Hepatic stellate cell (primary cell): ENCODE data around the gene FRAS1.
"Not testable (repeated sequence)": the region's sequence is repeated elsewhere in the genome, so short reads cannot be mapped to it uniquely, and the experiment has no call there.

ENCODE experiments used
- DNase-seq: peaks from one replicate; pipeline ENCODE4 v3.0.0; 2011; ENCODE audit warnings: low spot score

Gene FRAS1

DNA sequence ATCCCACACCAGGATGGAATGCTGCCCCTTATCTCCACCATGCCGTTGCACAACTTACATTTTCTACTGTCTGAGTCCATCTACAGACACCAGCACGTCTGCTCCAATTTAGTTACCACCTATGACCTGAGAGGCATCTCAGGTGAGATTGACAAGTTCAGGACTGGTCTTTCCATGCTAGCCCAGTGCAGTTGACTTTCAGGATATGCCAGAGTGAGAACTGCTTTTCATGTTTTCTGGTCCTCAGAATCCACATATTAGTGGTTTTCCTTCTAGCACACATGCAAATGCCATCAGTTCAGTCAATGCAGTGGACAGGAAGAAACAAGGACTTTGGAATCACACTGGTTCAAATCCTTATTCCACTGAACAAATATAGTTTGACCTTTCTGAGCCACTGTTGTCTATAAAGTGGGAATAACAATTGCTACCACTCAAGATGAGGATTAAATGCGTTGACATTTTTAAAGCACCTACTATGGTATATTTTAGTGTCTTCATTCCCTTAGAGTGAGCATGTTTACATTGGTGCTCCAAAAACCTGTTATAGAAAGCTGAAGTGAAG is 456.4 kb downstream of the FRAS1 start:
- DNase-seq: no peak

DNA sequence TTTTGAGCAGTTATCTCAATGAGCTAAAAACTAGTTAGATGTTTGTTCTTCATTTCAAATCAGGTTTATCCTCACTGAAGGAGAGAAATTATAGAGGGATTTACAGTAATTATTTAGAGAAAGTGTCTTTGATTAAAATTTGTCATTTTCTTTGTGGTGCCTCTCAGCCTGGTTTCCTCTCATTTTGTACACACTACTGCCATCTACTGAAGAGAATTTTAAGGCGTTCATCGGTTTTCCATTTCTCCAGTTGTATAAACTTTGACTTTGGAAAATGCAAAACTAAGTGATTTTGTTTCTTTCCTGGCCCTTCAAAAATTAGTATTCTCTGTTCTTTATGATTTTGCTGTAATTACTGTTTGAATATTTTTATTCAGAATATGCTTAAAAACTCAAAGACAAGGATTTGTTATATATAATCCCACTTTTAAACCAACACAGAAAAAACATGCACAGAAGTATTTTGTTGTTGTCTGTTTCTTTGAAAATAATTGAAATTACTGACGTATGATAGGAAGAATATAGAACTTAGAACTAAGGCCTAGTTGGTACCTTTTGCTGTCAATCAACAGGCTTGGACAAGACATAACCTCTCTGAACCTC is 460.0 kb downstream of the FRAS1 start:
- DNase-seq: peak; percentile 7

DNA sequence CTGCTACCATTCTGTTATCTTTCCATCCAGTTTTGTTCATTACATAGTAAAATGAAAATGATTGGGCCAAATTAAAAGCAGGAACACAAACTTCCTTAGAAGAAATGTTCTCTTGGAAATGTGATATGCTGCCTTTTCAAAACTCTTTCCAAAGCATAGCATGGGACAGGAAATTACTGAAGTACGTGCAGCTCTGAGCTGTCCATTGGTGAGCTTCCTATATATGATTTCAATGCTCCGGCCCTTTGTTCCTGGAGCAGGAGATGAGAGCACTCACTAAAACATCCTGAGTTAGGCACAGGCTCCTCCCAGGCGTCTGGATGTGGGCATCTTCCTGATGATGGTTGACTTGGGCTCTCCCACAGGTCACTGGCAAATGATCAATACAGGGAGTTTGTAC is 461.4 kb downstream of the FRAS1 start:
- DNase-seq: no peak

DNA sequence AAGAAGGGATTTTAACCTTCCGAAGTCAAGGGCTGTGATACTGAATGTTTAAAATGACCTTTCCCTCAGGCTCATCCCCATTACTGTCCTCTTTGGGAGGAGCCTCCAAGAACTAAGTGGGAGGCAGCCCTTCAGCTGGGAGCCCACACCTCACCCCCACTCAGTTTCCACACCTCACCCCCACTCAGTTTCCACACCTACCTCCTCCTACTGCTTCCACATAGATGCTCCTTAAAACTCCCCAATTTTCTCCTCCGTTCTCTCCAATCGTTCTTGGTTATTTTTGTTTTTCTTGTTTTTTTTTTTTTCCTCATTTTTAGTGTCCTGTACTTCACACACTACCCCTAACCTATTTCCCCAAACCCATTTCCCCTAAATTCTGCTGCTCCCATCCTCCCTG is 462.8 kb downstream of the FRAS1 start:
- DNase-seq: no peak

DNA sequence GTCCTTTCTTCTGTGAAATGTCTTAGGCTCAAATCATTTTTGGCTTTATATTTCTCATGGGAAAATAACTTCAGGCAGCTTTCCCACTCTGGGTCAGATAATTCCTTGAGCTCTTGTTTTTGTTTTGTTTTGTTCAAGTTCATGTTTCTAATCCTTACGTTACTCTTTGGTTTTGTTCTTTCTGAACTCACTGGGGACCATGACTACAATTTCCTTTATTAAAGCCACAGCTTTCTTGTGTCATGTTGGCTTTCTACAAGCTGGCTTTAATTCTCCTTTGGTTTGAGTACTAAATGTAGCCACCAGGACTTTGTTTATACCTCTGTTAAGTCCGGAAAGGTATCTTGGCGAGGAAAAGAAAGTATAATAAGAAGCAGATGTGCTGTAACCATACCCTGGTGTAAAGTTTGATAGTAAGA is 463.7 kb downstream of the FRAS1 start:
- DNase-seq: no peak

DNA sequence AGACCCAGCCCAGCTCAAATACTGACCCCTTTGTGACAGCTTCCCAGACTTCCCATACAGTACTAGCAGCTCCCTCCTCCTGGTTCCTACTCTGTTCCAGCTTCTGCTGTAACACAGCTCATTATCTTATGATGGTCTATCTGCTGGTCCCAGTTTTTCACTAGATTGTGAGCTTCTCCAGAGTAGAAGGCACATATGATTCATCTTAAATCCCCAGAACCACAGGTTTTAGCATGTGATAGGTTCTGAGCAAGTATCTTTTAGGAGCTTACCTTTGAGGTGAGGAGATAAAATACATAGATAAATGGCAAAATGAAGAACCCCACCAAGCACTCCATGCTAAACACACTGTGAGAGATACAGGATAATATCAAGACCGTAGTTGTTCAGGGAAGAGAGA is 466.9 kb downstream of the FRAS1 start:
- no peak for DNase-seq

DNA sequence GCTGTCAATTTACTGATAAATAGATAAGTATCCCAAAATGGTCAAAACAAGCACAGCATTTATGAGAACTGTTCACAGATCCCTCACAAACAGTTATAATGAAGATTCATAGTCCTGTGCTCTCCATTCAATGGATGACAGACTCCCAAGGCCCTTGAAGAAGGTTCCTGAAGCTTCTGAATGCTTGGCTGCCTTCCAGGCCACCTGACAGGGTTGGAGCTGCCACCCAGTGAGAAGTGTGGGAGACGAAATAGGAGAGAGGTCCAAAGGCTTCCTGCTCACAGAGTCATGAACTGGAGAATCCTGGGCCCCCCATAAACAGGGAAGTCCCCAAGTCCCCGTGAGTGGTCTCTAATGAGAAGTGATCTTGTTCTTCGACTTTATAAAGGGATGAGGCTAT is 468.4 kb downstream of the FRAS1 start:
- DNase-seq: no peak

DNA sequence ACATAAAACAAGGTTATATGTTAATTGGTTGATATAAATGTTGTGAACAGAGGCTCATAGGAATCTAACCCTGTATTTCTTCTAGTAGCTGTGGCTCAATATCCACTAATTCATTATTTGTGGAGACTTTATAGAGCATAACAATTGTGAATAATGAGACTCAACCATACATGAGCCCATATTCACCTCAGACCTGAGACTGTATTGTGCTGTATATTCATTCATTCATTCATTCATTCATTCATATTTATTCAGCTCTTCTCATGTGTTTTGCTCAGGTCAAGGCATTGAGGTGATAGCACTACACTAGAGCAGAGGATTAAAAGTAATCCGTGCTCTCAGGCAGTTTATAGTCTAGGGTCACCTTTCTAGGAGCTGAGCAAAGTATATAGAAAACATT is 470.0 kb downstream of the FRAS1 start:
- DNase-seq: no peak

DNA sequence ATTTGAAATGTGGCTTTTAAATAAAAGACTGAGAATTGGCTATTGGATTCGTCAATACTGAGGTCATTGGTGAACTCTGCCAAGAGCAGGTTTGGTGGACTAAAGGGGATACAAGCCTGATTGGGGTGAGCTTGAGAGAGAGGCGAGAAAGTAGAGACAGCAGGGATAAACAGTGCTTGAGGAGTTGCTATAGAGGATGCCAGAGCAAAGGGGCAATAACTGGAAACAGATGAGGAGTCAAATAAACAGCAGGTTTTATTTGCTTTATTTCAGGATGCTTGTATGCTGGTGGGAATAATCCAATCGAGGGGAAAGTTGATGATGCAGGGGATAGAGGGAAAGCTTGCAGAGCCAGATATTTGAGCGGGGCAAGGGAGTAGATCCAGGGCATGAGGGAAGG is 470.4 kb downstream of the FRAS1 start:
- DNase-seq: no peak

DNA sequence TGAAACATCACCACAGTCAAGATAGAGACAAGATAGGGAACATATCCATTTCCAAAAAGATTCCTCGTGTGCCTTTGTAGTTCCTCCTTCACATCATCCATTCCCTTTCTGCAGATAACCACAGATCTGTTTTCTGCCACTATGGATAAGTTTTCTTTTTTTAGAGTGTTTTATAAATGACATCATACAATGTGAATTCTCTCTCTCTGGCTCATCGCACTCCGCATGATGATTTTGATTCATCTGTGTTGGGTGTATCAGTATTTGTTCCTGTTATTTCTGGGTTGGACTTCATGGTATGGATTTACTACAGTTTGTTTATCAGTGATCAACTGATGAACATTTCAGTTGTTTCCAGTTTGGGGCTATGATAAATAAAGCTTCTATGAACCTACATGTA is 471.2 kb downstream of the FRAS1 start:
- peak; percentile 23 for DNase-seq

DNA sequence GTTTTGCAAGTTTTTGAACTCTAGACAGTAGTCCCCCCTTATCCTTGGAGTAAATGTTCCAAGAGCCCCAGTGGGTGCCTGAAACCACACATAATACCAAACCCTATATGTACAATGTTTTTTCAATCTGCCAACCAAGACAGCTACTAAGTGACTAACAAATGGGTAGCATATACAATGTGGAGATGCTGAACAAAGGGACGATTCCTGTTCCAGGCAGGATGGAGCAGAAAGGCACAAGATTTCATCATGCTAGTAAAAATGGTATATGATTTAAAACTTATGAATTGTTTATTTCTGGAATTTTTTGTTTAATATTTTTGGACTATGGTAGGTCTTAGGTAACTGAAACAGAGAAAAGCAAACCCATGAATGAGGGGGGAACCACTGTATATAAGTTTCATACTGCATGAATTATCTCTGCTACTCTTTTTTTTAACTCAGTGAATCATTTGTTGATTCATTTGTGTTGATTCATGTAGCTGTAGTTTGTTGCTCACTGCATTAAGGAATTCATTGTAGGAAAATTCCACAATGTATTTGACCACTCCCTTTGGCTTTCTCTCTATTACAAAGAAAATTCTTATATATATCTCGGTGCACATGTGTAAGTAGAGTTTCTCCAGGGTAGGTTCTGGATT is 472.6 kb downstream of the FRAS1 start:
- no peak for DNase-seq

DNA sequence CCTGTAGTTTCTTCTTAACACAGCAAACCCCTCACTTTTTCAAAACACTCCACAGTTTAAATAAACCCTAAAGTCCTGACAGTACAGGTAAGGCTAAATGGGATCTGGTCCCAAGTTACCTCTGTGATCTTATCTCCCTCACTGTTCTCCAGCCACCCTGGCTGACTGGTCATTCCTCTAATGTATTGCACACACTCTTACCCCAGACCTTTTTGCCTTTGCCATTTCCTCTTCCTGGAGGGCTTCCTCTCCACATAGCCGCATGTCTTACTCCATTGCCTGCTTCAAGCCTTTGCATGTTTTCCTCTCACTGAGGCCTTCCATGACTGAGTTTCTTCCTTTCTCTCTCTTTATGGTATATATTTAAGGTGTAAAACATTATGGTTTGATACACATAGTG is 474.9 kb downstream of the FRAS1 start:
- DNase-seq: no peak

DNA sequence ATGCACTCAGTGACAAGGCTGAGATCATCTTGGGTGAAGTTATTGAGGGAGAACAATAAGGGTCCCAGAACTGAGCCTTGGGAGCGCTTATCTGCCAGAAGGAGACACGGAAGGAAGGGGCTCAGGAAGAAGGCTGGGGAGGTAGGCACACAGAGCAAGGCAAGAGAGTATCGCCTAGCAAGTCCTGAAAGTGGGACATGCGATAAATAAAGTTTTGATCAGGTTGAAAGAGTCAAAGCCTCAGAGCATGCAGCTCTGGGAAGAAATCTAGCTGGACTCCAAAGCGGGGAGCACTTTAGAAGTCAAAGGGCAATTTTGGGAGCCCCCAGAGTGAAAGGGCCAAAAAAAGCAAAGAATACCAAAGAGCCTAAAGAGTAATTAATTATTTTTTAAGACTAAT is 476.7 kb downstream of the FRAS1 start:
- no peak for DNase-seq

DNA sequence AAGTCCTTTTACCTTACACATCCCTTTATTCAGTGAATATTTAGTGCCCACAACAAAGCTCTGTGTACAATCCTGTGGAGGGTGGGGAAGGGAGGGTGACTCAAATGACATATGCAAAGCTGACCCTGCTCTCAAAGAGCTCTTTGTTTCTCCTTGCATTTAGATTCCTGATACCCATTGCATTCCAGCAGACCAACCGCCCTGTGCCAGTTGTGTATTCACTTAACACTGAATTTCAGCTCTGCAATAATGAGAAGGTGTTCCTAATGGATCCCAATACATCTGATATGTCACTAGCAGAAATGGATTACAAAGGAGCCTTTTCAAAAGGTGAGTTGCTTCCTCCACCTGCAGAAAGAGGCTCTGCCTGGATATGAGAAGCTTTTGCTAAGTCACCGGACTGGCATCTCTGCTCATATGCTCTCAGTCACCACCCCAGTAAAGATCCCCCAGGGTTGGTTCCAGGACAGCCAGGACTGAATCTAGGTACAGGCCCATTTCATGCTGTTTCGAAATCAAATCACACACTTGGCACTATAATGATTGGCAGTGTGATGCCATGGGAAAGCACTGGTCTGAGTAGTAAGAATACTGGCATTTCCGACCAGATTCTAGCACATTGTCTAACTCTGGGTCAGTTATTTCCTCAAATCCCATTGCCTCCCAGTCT is 477.3 kb downstream of the FRAS1 start:
- no peak for DNase-seq

DNA sequence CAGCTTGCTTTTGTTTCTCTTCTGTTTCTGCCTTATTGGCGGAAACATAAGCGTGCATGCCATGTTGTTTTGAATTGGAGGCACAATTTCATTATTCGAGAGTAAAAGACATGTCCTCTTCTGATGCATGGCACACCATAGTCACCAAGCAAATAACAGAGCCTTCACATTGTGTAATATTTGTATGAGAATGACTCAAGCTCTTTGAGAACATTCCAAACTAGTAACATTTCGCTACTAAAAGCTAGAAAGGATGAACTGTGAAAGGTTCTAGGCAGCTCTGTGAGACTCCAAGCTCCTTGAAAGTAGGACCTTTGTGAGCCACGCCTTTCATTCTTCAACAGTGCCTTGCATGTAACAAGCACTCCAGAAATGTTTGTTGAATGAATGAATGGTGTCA is 485.2 kb downstream of the FRAS1 start:
- peak; percentile 34 for DNase-seq

DNA sequence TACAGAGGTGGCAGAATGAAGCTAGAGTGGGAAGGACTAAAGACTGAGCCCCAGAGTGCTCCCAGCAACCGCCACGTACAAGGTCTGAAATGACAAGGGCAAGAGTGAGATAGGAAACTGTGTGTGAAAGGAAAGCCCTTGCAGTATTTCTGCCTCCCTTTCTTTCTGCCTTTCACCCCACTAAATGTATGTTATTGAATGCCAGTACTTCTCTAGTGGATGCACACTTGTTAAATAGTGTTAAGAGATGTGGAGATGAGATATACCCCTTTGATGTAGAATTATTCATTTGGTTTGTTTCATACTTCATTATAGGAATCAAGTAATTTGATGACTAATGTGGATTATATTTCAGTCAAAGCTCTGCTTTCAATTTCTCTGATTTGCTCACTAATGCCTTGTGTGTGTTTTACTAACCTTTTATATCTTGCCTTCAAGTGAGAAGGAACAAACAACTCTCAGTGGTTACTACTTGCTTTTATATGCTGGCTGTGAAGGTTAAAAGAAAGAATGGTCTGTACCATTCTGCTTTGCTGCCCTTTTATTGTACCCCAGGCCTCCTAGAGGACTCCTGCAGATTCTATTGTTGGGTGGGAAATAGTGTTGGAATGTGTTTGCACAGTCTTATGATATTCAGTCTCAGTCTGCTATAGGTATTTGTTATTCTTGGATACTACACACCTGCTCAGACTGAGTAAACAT is 486.5 kb downstream of the FRAS1 start:
- DNase-seq: no peak

DNA sequence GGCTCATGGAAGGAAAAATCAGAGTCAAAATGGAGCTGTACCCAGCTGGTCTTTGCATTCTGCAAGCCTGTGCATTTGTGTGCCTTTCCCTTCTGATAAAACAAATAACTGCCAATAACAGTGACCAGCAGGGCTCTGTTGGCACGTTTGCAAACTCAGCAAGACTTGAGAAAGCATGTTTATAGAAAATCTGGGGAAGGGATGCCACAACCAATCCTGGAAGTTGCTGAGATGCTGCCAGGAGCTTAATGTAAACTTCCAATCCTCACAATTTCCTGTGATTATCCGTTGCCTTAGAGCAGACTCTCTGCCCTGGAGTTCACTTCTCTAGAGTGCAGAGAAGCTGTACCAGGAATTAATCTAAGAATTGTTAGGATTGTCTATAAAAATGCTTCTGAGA is 487.6 kb downstream of the FRAS1 start:
- DNase-seq: no peak

DNA sequence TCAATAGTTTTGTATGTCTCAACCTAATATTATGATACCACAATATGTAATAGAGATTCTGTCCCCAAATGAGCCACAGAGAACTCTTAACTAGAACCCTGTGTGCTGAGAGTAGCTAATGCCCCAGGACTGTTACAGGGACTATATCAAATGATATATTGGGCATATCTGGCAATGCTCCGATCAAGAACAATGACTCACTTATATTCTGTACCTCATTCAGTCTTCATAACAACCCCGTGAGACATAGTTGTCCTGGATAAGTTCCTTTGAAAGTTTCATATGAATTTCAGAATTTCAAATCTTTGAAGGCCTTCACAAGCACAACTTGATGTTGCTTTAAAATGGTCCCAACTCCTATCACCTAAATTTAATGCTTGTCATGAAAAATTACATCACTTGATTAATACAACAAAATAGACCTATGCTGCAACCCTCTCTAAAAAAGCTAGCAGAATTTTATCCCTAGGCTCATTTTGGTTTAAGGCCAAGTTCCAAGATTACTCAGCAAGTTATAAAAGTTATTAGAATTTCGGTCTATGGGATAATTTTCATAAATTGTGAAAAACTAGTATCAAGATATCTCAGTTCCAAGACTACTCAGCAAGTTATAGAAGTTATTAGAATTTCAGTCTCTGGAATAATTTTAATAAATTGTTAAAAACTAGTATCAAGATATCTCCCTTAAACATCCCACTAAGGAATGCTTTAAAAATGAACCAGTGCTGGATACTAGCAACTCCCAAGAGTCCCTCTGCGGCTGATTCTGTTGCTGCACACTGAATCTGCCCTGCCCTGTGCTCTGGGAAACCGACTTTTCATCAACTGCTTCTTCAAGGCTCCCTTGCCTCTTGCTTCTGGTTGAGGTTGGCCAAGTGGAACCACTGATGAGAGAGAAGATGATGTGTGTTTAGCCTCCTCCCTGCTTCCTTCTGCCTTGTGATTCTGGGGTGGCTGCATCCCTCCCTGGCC is 488.4 kb downstream of the FRAS1 start:
- peak; percentile 41 for DNase-seq

DNA sequence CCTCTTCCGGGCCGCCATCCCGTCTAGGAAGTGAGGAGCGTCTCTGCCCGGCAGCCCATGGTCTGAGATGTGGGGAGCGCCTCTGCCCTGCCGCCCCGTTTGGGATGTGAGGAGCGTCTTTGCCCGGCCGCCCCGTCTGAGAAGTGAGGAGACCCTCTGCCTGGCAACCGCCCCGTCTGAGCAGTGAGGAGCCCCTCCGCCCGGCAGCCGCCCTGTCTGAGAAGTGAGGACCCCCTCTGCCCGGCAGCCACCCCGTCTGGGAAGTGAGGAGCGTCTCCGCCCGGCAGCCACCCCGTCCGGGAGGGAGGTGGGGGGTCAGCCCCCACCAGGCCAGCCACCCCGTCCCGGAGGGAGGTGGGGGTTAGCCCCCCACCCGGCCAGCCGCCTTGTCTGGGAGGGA is 490.8 kb downstream of the FRAS1 start:
- not testable (repeated sequence) for DNase-seq

DNA sequence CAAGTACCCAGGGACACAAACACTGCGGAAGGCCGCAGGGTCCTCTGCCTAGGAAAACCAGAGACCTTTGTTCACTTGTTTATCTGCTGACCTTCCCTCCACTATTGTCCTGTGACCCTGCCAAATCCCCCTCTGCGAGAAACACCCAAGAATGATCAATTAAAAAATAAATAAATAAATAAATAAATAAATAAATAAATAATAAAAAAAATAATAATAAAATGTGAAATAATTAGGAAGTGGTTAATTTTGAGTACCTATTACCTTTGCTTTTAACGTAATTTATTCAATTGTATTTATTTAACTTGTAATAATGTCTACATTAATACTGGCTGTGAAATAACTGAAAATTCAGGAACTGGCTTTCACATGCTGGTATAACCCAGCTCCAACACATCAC is 491.8 kb downstream of the FRAS1 start:
- not testable (repeated sequence) for DNase-seq
